Kidney epithelial cell (primary cell): Measurements from ENCODE around the gene NIT1. TPM values are rescaled to one million over a fixed set of nuclear protein-coding genes. Genes with fewer than 3 reads are reported as not detected.

Source experiments
- DNase-seq: peaks from one replicate; pipeline ENCODE4 v3.0.0-alpha.2; 2010; ENCODE audit warnings: low read depth
- H3K27me3 ChIP-seq: 2 replicates; pipeline ENCODE4 v1.6.0; 2011; ENCODE audit warnings: low read length; ENCODE audit not compliant: control insufficient read depth, insufficient read depth
- H3K36me3 ChIP-seq: 2 replicates; pipeline ENCODE4 v1.5.1; 2011; ENCODE audit warnings: low read length; ENCODE audit not compliant: control insufficient read depth, insufficient read depth
- H3K4me3 ChIP-seq: 2 replicates; pipeline ENCODE4 v1.5.1; 2011; ENCODE audit warnings: low read depth, mild to moderate bottlenecking, control low read depth, low read length
- total RNA-seq: library from RNA; depleted of rRNA; stranded (reverse); fragments of >200 nt; gene quantifications from 2 replicates; pipeline ENCODE4 v1.2.3, GENCODE V29; 2015
- TF ChIP-seq, protein P1 (sequence below): IDR thresholded peaks from 2 replicates; pipeline ENCODE4 v1.5.1; 2011; ENCODE audit warnings: mild to moderate bottlenecking, moderate library complexity, low read length, control low read depth, inconsistent platforms; ENCODE audit not compliant: insufficient read depth, poor library complexity, severe bottlenecking

The NIT1 gene
- total RNA-seq, 1 donor from 2014 or later: 35.8 TPM

DNA sequence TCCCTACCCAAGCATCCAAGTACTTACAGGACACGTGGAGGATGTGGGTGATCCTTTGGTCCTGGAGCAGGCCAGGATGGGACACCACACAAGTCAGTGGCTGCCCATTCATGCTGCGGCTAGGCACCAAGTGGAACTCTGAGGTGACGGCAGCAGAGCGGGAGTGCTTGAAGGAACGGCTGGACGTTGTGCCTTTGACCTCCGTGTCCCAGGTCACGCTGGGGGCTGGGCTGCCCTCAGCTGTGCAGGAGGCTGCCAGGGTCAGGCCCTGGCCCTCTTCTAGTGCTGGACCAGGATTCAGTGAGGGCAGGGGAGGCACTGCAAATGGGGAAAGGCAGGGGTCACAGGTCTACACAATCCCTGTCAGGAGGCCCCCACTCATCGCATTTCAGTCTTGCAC is 40.5 kb upstream of the NIT1 start:
- DNase-seq: no peak
- Histone ChIP-seq H3K27me3 (peaks cover 4% of the 10 kb centered on the region), H3K4me3 (no peak overlapping the region), H3K36me3 (no peaks in the 10 kb centered on the region)
- TF ChIP-seq, protein P1, sequence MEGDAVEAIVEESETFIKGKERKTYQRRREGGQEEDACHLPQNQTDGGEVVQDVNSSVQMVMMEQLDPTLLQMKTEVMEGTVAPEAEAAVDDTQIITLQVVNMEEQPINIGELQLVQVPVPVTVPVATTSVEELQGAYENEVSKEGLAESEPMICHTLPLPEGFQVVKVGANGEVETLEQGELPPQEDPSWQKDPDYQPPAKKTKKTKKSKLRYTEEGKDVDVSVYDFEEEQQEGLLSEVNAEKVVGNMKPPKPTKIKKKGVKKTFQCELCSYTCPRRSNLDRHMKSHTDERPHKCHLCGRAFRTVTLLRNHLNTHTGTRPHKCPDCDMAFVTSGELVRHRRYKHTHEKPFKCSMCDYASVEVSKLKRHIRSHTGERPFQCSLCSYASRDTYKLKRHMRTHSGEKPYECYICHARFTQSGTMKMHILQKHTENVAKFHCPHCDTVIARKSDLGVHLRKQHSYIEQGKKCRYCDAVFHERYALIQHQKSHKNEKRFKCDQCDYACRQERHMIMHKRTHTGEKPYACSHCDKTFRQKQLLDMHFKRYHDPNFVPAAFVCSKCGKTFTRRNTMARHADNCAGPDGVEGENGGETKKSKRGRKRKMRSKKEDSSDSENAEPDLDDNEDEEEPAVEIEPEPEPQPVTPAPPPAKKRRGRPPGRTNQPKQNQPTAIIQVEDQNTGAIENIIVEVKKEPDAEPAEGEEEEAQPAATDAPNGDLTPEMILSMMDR: no peak

DNA sequence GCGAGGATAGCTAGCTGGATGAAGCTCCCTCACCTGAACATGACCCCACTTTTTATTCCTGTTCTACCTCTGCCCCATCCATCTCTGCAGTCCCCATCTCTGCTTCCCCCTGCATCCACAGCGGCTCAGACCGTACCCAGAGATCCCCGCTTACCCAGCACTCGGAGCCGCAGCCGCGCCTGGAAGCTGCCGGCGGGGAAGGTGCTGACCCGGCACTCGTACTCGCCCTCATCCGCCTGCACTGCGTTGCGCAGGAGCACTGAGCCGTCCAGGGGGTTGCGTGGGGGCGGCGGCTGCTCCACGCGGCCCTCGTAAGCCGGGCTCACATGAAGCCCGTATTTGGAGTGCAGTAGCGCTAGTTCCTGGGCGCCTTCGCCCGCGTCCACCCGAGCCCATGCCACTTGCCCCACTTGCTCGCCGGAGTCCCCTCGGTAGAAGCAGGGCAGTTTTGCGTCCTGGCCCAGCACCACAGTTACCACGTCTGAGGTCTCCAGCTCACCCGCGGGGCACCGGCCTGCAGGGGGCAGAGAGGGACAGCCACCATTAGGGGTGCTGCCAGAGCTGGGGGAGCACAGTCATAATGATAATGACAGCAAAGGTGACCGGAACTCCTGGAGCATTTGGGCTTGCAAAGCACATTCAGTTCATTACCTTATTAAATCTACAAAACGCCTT is 38.3 kb upstream of the NIT1 start:
- no peak for DNase-seq
- TF ChIP-seq, protein P1: no peak
- peaks cover 4% of the 10 kb centered on the region for H3K27me3 ChIP-seq
- no peak overlapping the region for H3K4me3 ChIP-seq
- no peaks in the 10 kb centered on the region for H3K36me3 ChIP-seq

DNA sequence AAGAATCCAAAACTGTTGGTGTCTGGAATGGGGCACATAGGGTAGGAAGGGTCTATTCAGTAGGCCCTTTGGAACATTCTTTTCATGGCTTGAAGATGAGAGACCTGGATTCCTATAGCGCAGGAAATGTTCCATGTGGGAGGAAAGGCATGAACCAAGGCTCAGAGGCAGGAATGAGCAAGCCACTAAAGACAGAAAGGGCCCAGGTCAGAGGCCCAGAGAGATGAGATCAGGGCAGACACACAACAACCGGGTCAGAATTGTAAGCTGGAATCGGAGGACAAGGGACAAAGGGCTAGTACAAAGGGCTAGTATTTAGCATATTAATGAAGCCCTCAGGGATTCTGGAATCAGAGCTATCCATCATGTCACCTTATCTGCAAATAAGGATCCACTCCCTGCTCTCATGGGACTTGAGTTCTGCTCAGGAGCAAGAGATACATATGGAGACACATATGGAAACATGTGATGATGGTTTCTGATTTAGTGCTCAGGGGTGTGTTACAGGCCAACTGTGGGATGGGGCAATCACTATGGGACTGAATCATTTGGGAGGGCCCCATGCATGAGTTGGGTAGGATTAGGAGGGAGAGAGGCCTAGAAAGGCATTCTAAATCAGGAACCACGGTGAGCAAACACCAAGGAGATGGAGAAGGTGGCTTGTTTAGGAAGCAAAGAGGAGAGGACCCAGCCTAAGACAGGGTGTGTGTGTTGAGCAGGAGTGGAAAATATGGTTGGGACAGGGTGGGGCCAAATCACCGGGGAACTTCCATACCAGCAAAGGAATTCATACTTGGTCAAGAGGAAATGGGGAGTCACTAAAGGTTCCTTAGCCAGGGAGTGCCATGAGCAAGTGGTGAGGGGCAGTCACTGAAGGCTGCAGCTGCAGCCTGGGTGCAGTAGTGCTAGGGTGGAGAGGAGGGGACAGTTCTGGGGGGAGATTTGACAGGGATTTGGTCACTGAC is 37.2 kb upstream of the NIT1 start:
- TF ChIP-seq, protein P1: no peak
- no peak for DNase-seq
- no peaks in the 10 kb centered on the region for H3K36me3 ChIP-seq
- no peak overlapping the region for H3K4me3 ChIP-seq
- H3K27me3 ChIP-seq: peaks cover 4% of the 10 kb centered on the region

DNA sequence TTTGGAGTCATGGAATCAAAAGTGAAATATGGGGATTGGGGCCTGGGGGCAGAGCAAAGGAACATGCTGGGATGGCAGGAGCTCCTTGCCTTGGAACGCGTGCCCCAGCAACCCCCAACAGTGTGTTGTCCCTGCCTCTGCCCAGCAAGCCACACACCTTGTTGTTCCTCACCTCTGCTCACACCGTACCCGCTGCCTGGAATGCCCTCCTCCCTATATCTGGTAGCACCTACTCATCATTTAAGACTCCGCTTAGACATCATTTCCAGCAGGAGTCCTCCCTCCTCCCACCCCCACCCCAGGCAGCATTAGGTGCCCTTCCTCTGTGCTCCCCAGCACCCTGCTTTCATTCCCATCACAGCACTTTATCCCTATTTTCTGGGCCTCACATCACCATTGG is 36.4 kb upstream of the NIT1 start:
- H3K36me3 ChIP-seq: no peaks in the 10 kb centered on the region
- no peak overlapping the region for H3K4me3 ChIP-seq
- TF ChIP-seq, protein P1: no peak
- DNase-seq: no peak
- peaks cover 4% of the 10 kb centered on the region for H3K27me3 ChIP-seq

DNA sequence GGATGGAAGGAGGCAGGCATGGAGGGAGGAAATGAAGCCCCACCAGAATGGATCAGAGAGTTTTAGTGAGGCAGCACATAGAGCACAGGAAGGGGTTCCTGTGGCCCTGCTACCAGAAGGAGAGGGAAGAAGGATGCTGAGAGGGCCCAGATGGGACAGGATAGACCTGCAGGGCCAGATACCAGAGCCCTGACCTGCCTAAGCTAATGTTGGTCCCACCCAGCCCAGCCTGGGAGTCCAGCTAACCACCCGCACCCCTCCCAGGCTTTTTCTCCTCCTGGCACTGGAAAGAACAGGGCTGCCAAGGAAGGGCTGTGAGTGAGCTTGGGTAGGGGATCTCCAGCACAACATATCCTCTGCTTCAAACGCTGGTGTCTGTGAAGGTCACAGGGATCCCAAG is 35.4 kb upstream of the NIT1 start:
- no peaks in the 10 kb centered on the region for H3K36me3 ChIP-seq
- peaks cover 4% of the 10 kb centered on the region for H3K27me3 ChIP-seq
- TF ChIP-seq, protein P1: no peak
- no peak overlapping the region for H3K4me3 ChIP-seq
- no peak for DNase-seq
